ENCODE results near the gene MYL3. TPM values are rescaled to one million over a fixed set of nuclear protein-coding genes. Genes with fewer than 3 reads are reported as not detected.
A peak's percentile ranks its signal among the peaks of the same experiment; 100 is the strongest.

Gene MYL3
- total RNA-seq, 4 donors from 2014 or later: 4.9 to 9.6 (median 6.0) TPM; not detected in 1

GRCh38 chr3:46849045-46849631 is 14.1 kb downstream of the MYL3 start:
- H3K36me3 ChIP-seq: no peaks in the 10 kb centered on the region
- intact Hi-C loops (cut with DNase I; ENCODE audit: low total_unique reads): no loop called here
- H3K27ac ChIP-seq: no peak overlapping the region
- TF ChIP-seq CTCF (IDR thresholded peaks at IDR 0.05): no peak
- TF ChIP-seq POLR2A (IDR thresholded peaks at IDR 0.05): no peak
- no peak overlapping the region for H3K4me3 ChIP-seq
- peaks cover 0 to 7% of the 10 kb centered on the region in 2 donors for H3K4me1 ChIP-seq
- no peaks in the 10 kb centered on the region for H3K9me3 ChIP-seq
- no peak for DNase-seq
- no peaks in the 10 kb centered on the region for H3K27me3 ChIP-seq

- Histone ChIP-seq H3K4me3 (no peak overlapping the region), H3K27ac (no peak overlapping the region), H3K4me1 (peaks cover 0 to 7% of the 10 kb centered on the region in 2 donors), H3K36me3 (no peaks in the 10 kb centered on the region), H3K27me3 (no peaks in the 10 kb centered on the region), H3K9me3 (no peaks in the 10 kb centered on the region)
- intact Hi-C loops (cut with DNase I; ENCODE audit: low total_unique reads): no loop called here
- DNase-seq: no peak
- TF ChIP-seq POLR2A (IDR thresholded peaks at IDR 0.05) (no peak), CTCF (IDR thresholded peaks at IDR 0.05) (no peak)
Observed at GRCh38 chr3:46848271-46849044, 14.8 kb downstream of the MYL3 start.

GRCh38 chr3:46847744-46848143 is 15.5 kb downstream of the MYL3 start:
- Histone ChIP-seq H3K27ac (no peak overlapping the region), H3K4me3 (no peak overlapping the region), H3K36me3 (no peaks in the 10 kb centered on the region), H3K9me3 (no peaks in the 10 kb centered on the region), H3K4me1 (peaks cover 0 to 7% of the 10 kb centered on the region in 2 donors), H3K27me3 (no peaks in the 10 kb centered on the region)
- TF ChIP-seq CTCF (IDR thresholded peaks at IDR 0.05) (no peak), POLR2A (IDR thresholded peaks at IDR 0.05) (no peak)
- DNase-seq: no peak
- intact Hi-C loops (cut with DNase I; ENCODE audit: low total_unique reads): no loop called here

GRCh38 chr3:46846624-46847542 is 16.4 kb downstream of the MYL3 start:
- TF ChIP-seq CTCF (IDR thresholded peaks at IDR 0.05) (no peak), POLR2A (IDR thresholded peaks at IDR 0.05) (no peak)
- Histone ChIP-seq H3K36me3 (no peaks in the 10 kb centered on the region), H3K4me3 (peak overlapping the region in 1 of 2 donors; percentile 42), H3K27ac (peak overlapping the region; percentile 82), H3K9me3 (no peaks in the 10 kb centered on the region), H3K27me3 (no peaks in the 10 kb centered on the region), H3K4me1 (peaks cover 0 to 7% of the 10 kb centered on the region in 2 donors)
- intact Hi-C loops (cut with DNase I; ENCODE audit: low total_unique reads): no loop called here
- no peak for DNase-seq

All from uterus (tissue), 4 donors.